ENCODE data around the gene MAP3K6. TPM values are rescaled to one million over a fixed set of nuclear protein-coding genes. Genes with fewer than 3 reads are reported as not detected.

MAP3K6 gene
- total RNA-seq, 1 experiment from 2014 or later = 7.7 TPM

GRCh38 chr1:27331426-27331825 is 35.3 kb downstream of the MAP3K6 start:
- Histone ChIP-seq H3K79me2 (ENCODE audit: insufficient read depth, low read length) (peaks cover 2% of the 10 kb centered on the region; the same call in 1 of the 2 replicates), H3K18ac (ENCODE audit: insufficient read length, low read depth, low read length) (no peak overlapping the region), H3K27ac (ENCODE audit: insufficient read length, low read depth, low read length) (no peak overlapping the region), H3K4me2 (ENCODE audit: insufficient read depth, insufficient read length, low read length) (no peak overlapping the region), H4K20me1 (ENCODE audit: control insufficient read depth, insufficient read depth, insufficient read length) (no peaks in the 10 kb centered on the region), H4K8ac (replicated peaks; ENCODE audit: insufficient read length, low read depth, low read length) (no peak overlapping the region), H3K23ac (ENCODE audit: insufficient read length, low read depth, low read length) (no peak overlapping the region), H2BK12ac (ENCODE audit: insufficient read length, low read depth, low read length) (no peak overlapping the region), H3K4me1 (ENCODE audit: insufficient read depth, low read length) (no peaks in the 10 kb centered on the region), H3K23me2 (ENCODE audit: insufficient read length, low read depth, low read length, poor library complexity, severe bottlenecking) (no peaks in the 10 kb centered on the region), H2AFZ (ENCODE audit: low read length) (no peak overlapping the region), H2AK5ac (ENCODE audit: insufficient read length, low read length) (no peak overlapping the region), H3K56ac (ENCODE audit: insufficient read length, low read depth, low read length) (no peak overlapping the region), H2BK5ac (ENCODE audit: insufficient read length, low read length) (no peak overlapping the region), H3K4ac (ENCODE audit: low read depth, low read length) (no peak overlapping the region), H3K9me3 (ENCODE audit: control insufficient read depth, low read depth, low read length) (no peaks in the 10 kb centered on the region), H3K79me1 (ENCODE audit: insufficient read depth, low read depth, low read length, poor library complexity, severe bottlenecking) (peaks cover 3% of the 10 kb centered on the region), H2BK15ac (ENCODE audit: low read depth, low read length) (no peak overlapping the region), H3K27me3 (ENCODE audit: insufficient read depth, low read length) (no peaks in the 10 kb centered on the region), H3T11ph (ENCODE audit: low read length) (no peak overlapping the region), H3K9ac (ENCODE audit: extremely low read depth, insufficient read length, low read length) (no peak overlapping the region), H2BK120ac (ENCODE audit: low read depth, low read length, poor library complexity, severe bottlenecking) (no peak overlapping the region), H4K91ac (ENCODE audit: insufficient read length, low read depth, low read length) (no peak overlapping the region), H2BK20ac (ENCODE audit: low read depth, low read length, poor library complexity, severe bottlenecking) (no peak overlapping the region), H3K14ac (ENCODE audit: insufficient read depth, low read length) (no peak overlapping the region), H4K5ac (ENCODE audit: insufficient read length, low read depth, low read length) (no peak overlapping the region)
- Mint-ChIP-seq H3K4me3 (no peak overlapping the region), H3K4me1 (no peaks in the 10 kb centered on the region), H3K27ac (no peak overlapping the region), H3K27me3 (ENCODE audit: low read depth) (no peaks in the 10 kb centered on the region), H3K36me3 (ENCODE audit: insufficient read depth in 1 of 3, low read depth in 3 of 3) (peaks cover 22 to 56% (median 43%) of the 10 kb centered on the region in 3 experiments; a peak in 6 of 7 replicates), H3K9me3 (no peaks in the 10 kb centered on the region)
- WGBS (ENCODE audit: extremely low coverage, insufficient read length, low lambda C conversion rate) = no CpG with 5 or more reads among the region's 3 CpGs
- TF ChIP-seq CTCF (conservative IDR thresholded peaks at IDR 0.05) = no peak
- DNase-seq = no peak

All from H9 (cell line).